Measurements from ENCODE around the gene GMPR. TPM values are rescaled to one million over a fixed set of nuclear protein-coding genes. Genes with fewer than 3 reads are reported as not detected.

The GMPR gene
- total RNA-seq, 1 experiment from 2014 or later, result 24.0 TPM

DNA sequence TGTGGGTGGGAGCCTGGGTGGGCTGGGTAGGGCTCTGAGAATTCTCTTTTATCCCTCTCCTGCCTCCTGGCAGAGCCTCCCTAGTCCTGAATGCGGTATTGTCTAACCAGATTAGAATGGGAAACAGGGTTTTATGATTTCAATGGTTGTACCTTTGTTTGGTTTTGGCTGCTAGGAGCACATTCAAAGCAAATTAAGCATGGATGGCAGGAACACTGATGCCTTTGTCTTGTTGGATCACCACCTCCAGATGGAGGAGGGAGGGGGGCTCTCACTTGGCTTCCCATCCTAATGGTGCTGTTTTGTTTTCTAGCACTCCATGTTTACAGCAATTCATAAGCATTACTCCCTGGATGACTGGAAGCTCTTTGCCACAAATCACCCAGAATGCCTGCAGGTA lies 11.6 kb downstream of the GMPR start:
- Histone ChIP-seq H3K9me2 (ENCODE audit: insufficient read depth) (no peaks in the 10 kb centered on the region), H3K27me3 (ENCODE audit: insufficient read depth, low read length) (no peaks in the 10 kb centered on the region), H3K36me3 (ENCODE audit: control insufficient read depth in 1 of 2, insufficient read depth in 2 of 2, low read length in 2 of 2) (peaks cover 4 to 8% of the 10 kb centered on the region in 2 experiments; a peak in 3 of 4 replicates), H3K4me2 (ENCODE audit: low read length) (no peak overlapping the region), H3K4me3 (replicated peaks in 1 of 2; ENCODE audit: low read depth in 1 of 2, low read length in 2 of 2) (no peak overlapping the region), H3K79me2 (ENCODE audit: insufficient read depth, low read length) (no peaks in the 10 kb centered on the region), H3K9ac (ENCODE audit: low read length) (no peak overlapping the region), H4K20me1 (ENCODE audit: insufficient read depth) (no peaks in the 10 kb centered on the region), H3K9me3 (ENCODE audit: control insufficient read depth in 1 of 2, insufficient read depth in 1 of 2, low read depth in 1 of 2, low read length in 2 of 2) (no peaks in the 10 kb centered on the region), H3K27ac (ENCODE audit: low read depth, low read length) (no peak overlapping the region), H2AFZ (ENCODE audit: low read depth, low read length, poor library complexity, severe bottlenecking) (no peak overlapping the region), H3K4me1 (ENCODE audit: control insufficient read depth in 1 of 2, insufficient read depth in 2 of 2, low read length in 2 of 2) (no peaks in the 10 kb centered on the region)
- ChIA-PET CTCF (no interaction called here), POLR2A (no interaction called here), RAD21 (ENCODE audit: low non-redundant PET in 1 of 2, low total read pairs in 2 of 2, uncharacterized antibody in 2 of 2, unreplicated experiment in 2 of 2) (no interaction called here)
- no TSS peak for BruUV-seq (replicated peaks)
- DNase-seq (ENCODE audit: low read depth, low spot score), result no peak
- intact Hi-C loops (cut with micrococcal nuclease), result no loop called here
- ATAC-seq, result no peak
- TF ChIP-seq TCF7L2 (IDR thresholded peaks at IDR 0.05; ENCODE audit: borderline replicate concordance, extremely low read depth, insufficient read depth, insufficient read length) (no peak), SIN3A (IDR thresholded peaks at IDR 0.05; ENCODE audit: low read depth) (no peak), POLR2A (IDR thresholded peaks at IDR 0.05; ENCODE audit: borderline replicate concordance, extremely low read depth, insufficient read depth, insufficient read length) (no peak), EZH2 (IDR thresholded peaks at IDR 0.05) (no peak), JUND (IDR thresholded peaks at IDR 0.05) (no peak)
- TF ChIP-seq, protein P1, sequence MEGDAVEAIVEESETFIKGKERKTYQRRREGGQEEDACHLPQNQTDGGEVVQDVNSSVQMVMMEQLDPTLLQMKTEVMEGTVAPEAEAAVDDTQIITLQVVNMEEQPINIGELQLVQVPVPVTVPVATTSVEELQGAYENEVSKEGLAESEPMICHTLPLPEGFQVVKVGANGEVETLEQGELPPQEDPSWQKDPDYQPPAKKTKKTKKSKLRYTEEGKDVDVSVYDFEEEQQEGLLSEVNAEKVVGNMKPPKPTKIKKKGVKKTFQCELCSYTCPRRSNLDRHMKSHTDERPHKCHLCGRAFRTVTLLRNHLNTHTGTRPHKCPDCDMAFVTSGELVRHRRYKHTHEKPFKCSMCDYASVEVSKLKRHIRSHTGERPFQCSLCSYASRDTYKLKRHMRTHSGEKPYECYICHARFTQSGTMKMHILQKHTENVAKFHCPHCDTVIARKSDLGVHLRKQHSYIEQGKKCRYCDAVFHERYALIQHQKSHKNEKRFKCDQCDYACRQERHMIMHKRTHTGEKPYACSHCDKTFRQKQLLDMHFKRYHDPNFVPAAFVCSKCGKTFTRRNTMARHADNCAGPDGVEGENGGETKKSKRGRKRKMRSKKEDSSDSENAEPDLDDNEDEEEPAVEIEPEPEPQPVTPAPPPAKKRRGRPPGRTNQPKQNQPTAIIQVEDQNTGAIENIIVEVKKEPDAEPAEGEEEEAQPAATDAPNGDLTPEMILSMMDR (IDR thresholded peaks at IDR 0.05 in 2 of 3, conservative IDR thresholded peaks at IDR 0.05 in 1 of 3; ENCODE audit: borderline replicate concordance in 1 of 3, insufficient read depth in 1 of 3, low read depth in 2 of 3, low read length in 2 of 3), result no peak
- TF ChIP-seq, protein P2, sequence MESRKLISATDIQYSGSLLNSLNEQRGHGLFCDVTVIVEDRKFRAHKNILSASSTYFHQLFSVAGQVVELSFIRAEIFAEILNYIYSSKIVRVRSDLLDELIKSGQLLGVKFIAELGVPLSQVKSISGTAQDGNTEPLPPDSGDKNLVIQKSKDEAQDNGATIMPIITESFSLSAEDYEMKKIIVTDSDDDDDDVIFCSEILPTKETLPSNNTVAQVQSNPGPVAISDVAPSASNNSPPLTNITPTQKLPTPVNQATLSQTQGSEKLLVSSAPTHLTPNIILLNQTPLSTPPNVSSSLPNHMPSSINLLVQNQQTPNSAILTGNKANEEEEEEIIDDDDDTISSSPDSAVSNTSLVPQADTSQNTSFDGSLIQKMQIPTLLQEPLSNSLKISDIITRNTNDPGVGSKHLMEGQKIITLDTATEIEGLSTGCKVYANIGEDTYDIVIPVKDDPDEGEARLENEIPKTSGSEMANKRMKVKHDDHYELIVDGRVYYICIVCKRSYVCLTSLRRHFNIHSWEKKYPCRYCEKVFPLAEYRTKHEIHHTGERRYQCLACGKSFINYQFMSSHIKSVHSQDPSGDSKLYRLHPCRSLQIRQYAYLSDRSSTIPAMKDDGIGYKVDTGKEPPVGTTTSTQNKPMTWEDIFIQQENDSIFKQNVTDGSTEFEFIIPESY (IDR thresholded peaks at IDR 0.05; ENCODE audit: extremely low read depth, insufficient replicate concordance, low read length), result no peak
- TF ChIP-seq, protein P3, sequence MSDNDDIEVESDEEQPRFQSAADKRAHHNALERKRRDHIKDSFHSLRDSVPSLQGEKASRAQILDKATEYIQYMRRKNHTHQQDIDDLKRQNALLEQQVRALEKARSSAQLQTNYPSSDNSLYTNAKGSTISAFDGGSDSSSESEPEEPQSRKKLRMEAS (IDR thresholded peaks at IDR 0.05), result no peak
